ENCODE data around the gene KLHL18. TPM values are rescaled to one million over a fixed set of nuclear protein-coding genes. Genes with fewer than 3 reads are reported as not detected.

Gene KLHL18
- polyA plus RNA-seq, 2 of the 4 experiments (the other 2 are of a cell fraction) = 14.3 to 20.7 TPM

DNA sequence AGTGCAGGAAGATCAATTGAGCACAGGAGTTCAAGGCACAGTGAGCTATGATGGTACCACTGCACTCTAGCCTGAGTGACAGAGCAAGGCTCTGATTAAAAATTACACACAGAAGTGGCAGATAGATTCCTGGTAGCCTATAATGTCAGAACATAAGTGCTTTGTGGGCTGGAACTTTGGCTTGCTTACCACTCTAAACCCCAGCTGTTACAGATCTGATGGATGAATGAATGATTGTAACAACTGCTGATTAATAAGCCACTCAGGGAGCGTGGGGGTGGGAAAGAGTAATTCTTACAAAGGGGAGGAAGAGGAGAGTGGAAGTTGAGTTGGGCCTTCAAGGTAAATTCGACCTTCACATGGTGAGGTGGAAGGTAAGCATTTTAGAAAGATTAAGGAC is 57.2 kb downstream of the KLHL18 start:
- FAIRE-seq (no peak), ATAC-seq (no peak), DNase-seq (ENCODE audit: low read depth in 1 of 2, low spot score in 1 of 2) (no peak)
- Histone ChIP-seq H3K4me2 (no peak overlapping the region), H3K4me3 (no peak overlapping the region), H3K4me1 (no peaks in the 10 kb centered on the region), H3K27ac (no peak overlapping the region), H3K9me3 (no peaks in the 10 kb centered on the region)
- WGBS (ENCODE audit: missing lambda C conversion rate) = 83% methylated on average over 2 of the region's 2 CpGs
- TF ChIP-seq ESRRA (IDR thresholded peaks at IDR 0.05; ENCODE audit: borderline replicate concordance, low read length) = no peak
- TF ChIP-seq CEBPB (IDR thresholded peaks at IDR 0.05) = no peak
- TF ChIP-seq FOSB (CRISPR knock-in tag; IDR thresholded peaks at IDR 0.05) = no peak
- TF ChIP-seq MAX (IDR thresholded peaks at IDR 0.05) = no peak
- TF ChIP-seq TFCP2L1 (CRISPR knock-in tag; IDR thresholded peaks at IDR 0.05) = no peak
- no peak for TF ChIP-seq POLR2A (IDR thresholded peaks at IDR 0.05; ENCODE audit: low read length)
- no peak for TF ChIP-seq HES2 (IDR thresholded peaks at IDR 0.05)
- TF ChIP-seq NR3C1 (IDR thresholded peaks at IDR 0.05) = no peak
- no peak for TF ChIP-seq REST (IDR thresholded peaks at IDR 0.05)
- TF ChIP-seq, protein P1, sequence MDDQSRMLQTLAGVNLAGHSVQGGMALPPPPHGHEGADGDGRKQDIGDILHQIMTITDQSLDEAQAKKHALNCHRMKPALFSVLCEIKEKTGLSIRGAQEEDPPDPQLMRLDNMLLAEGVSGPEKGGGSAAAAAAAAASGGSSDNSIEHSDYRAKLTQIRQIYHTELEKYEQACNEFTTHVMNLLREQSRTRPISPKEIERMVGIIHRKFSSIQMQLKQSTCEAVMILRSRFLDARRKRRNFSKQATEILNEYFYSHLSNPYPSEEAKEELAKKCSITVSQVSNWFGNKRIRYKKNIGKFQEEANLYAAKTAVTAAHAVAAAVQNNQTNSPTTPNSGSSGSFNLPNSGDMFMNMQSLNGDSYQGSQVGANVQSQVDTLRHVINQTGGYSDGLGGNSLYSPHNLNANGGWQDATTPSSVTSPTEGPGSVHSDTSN (IDR thresholded peaks at IDR 0.05) = no peak
- ChIA-PET CTCF (interaction anchor here (0.7 to 2.3 kb wide), 3 partner anchors 15 to 431 kb away, joined by 3 to 12 read pairs (median 3); no protein-coding TSS in a partner anchor), POLR2A (no interaction called here)

- Histone ChIP-seq H3K9me3 (no peaks in the 10 kb centered on the region), H3K27ac (no peak overlapping the region), H3K4me1 (no peaks in the 10 kb centered on the region), H3K4me3 (no peak overlapping the region), H3K4me2 (no peak overlapping the region)
- POLR2A ChIA-PET = no interaction called here
- no peak for ATAC-seq
- no peak for FAIRE-seq
- TF ChIP-seq SMC3 (IDR thresholded peaks at IDR 0.05) (no peak), HOXB5 (CRISPR knock-in tag; IDR thresholded peaks at IDR 0.05) (no peak), RCOR1 (IDR thresholded peaks at IDR 0.05; ENCODE audit: low read depth, low read length) (no peak), EP300 (IDR thresholded peaks at IDR 0.05) (no peak), CBX8 (IDR thresholded peaks at IDR 0.05) (no peak), ZSCAN20 (CRISPR knock-in tag; IDR thresholded peaks at IDR 0.05) (no peak), MAZ (IDR thresholded peaks at IDR 0.05; ENCODE audit: borderline replicate concordance, low read depth, low read length) (no peak), HOXB13 (CRISPR knock-in tag; IDR thresholded peaks at IDR 0.05; ENCODE audit: low read depth) (no peak), KDM5A (IDR thresholded peaks at IDR 0.05) (no peak), RAD21 (conservative IDR thresholded peaks at IDR 0.05 in 1 of 2, IDR thresholded peaks at IDR 0.05 in 1 of 2) (no peak), NR3C1 (IDR thresholded peaks at IDR 0.05) (no peak), POLR2AphosphoS2 (conservative IDR thresholded peaks at IDR 0.05; ENCODE audit: low read length) (no peak)
- TF ChIP-seq, protein P1 (IDR thresholded peaks at IDR 0.05) = no peak
- no peak for DNase-seq (ENCODE audit: low read depth in 1 of 2, low spot score in 1 of 2)
- CTCF ChIA-PET = interaction anchor here (1.2 kb wide), 1 partner anchor 30 kb away, joined by 3 read pairs; no protein-coding TSS in a partner anchor
- WGBS (ENCODE audit: missing lambda C conversion rate) = 94% methylated on average over 2 of the region's 2 CpGs
Observed at GRCh38 chr3:47340866-47341265, 58.1 kb downstream of the KLHL18 start.

All from A549 (cell line).